ENCODE data around the gene MAML2. TPM values are rescaled to one million over a fixed set of nuclear protein-coding genes. Genes with fewer than 3 reads are reported as not detected.

The MAML2 gene
- total RNA-seq, 1 experiment from 2014 or later, result 2.9 TPM

- ATAC-seq (no peak), DNase-seq (ENCODE audit: low read depth, low spot score) (no peak)
- Histone ChIP-seq H3K4me1 (ENCODE audit: control insufficient read depth, insufficient read depth, low read length) (no peaks in the 10 kb centered on the region), H3K27me3 (ENCODE audit: control insufficient read depth, insufficient read depth, low read length) (no peaks in the 10 kb centered on the region), H3K9me3 (ENCODE audit: control insufficient read depth, insufficient read depth, low read depth, low read length) (no peaks in the 10 kb centered on the region), H3K27ac (ENCODE audit: low read length) (no peak overlapping the region), H3K36me3 (ENCODE audit: control insufficient read depth, insufficient read depth, low read length) (no peaks in the 10 kb centered on the region), H3K4me3 (ENCODE audit: low read depth in 2 of 2, low read length in 2 of 2) (no peak overlapping the region)
- in situ Hi-C loops (cut with HindIII; ENCODE audit: low pct_unique_long_range_greater_than_20kb, low sequenced_read_pairs) (no loop called here), intact Hi-C loops (cut with micrococcal nuclease; ENCODE audit: unreplicated experiment) (no loop called here)
- TF ChIP-seq CTCF (IDR thresholded peaks at IDR 0.05), result no peak
- no peak for TF ChIP-seq POLR2AphosphoS5 (IDR thresholded peaks at IDR 0.05; ENCODE audit: low read depth, low read length)
- no peak for TF ChIP-seq TCF7L2 (IDR thresholded peaks at IDR 0.05; ENCODE audit: low read depth, low read length)
- ChIA-PET CTCF (interaction anchor here (0.5 kb wide), 1 partner anchor 33 kb away, joined by 14 read pairs; no protein-coding TSS in a partner anchor), POLR2A (no interaction called here)
- BruUV-seq (replicated peaks), result no TSS peak
Measured at GRCh38 chr11:96023275-96023674, 319.7 kb downstream of the MAML2 start.

GRCh38 chr11:96021901-96022650 lies 320.9 kb downstream of the MAML2 start:
- POLR2A ChIA-PET, result no interaction called here
- CTCF ChIA-PET, result interaction anchor here (0.5 kb wide), 1 partner anchor 166 kb away, joined by 3 read pairs; no protein-coding TSS in a partner anchor
- Histone ChIP-seq H3K9me3 (ENCODE audit: control insufficient read depth, insufficient read depth, low read depth, low read length) (no peaks in the 10 kb centered on the region), H3K4me3 (ENCODE audit: low read depth in 2 of 2, low read length in 2 of 2) (no peak overlapping the region), H3K27ac (ENCODE audit: low read length) (no peak overlapping the region), H3K27me3 (ENCODE audit: control insufficient read depth, insufficient read depth, low read length) (no peaks in the 10 kb centered on the region), H3K36me3 (ENCODE audit: control insufficient read depth, insufficient read depth, low read length) (no peaks in the 10 kb centered on the region), H3K4me1 (ENCODE audit: control insufficient read depth, insufficient read depth, low read length) (no peaks in the 10 kb centered on the region)
- BruUV-seq (replicated peaks), result no TSS peak
- TF ChIP-seq CTCF (IDR thresholded peaks at IDR 0.05), result no peak
- TF ChIP-seq POLR2AphosphoS5 (IDR thresholded peaks at IDR 0.05; ENCODE audit: low read depth, low read length), result no peak
- no peak for TF ChIP-seq REST (IDR thresholded peaks at IDR 0.05; ENCODE audit: insufficient read depth in 1 of 2, low read depth in 2 of 2, low read length in 1 of 2)
- no peak for TF ChIP-seq TCF7L2 (IDR thresholded peaks at IDR 0.05; ENCODE audit: low read depth, low read length)
- no peak for TF ChIP-seq SIN3A (IDR thresholded peaks at IDR 0.05; ENCODE audit: borderline replicate concordance, insufficient read depth, low read depth, low read length)
- no peak for ATAC-seq
- in situ Hi-C loops (cut with HindIII; ENCODE audit: low pct_unique_long_range_greater_than_20kb, low sequenced_read_pairs) (no loop called here), intact Hi-C loops (cut with micrococcal nuclease; ENCODE audit: unreplicated experiment) (no loop called here)
- DNase-seq (ENCODE audit: low read depth, low spot score), result no peak

Measured in Panc1 (cell line).